GM06990 (cell line): ENCODE results near the gene TREML4.

ENCODE experiments used
- DNase-seq: peaks from one replicate; pipeline ENCODE4 v3.0.0-alpha.2; 2011; ENCODE audit not compliant: insufficient read length; ENCODE audit errors: extremely low read depth
- H3K27me3 ChIP-seq: replicated peaks from 2 replicates; pipeline ENCODE4 v1.6.0; 2011; ENCODE audit warnings: low read length; ENCODE audit not compliant: control insufficient read depth, insufficient read depth
- H3K36me3 ChIP-seq: 2 replicates; pipeline ENCODE4 v1.5.1; 2011; ENCODE audit warnings: low read length; ENCODE audit not compliant: control insufficient read depth, insufficient read depth
- H3K4me3 ChIP-seq: replicated peaks from 2 replicates; pipeline ENCODE4 v1.5.1; 2011; ENCODE audit warnings: low read depth, mild to moderate bottlenecking, control low read depth, low read length
- TF ChIP-seq, protein P1 (sequence below): IDR thresholded peaks from 2 replicates; pipeline ENCODE4 v1.5.1; 2011; ENCODE audit warnings: low read length, control low read depth, mild to moderate bottlenecking, inconsistent platforms; ENCODE audit not compliant: insufficient read depth, poor library complexity, severe bottlenecking

The TREML4 gene

DNA sequence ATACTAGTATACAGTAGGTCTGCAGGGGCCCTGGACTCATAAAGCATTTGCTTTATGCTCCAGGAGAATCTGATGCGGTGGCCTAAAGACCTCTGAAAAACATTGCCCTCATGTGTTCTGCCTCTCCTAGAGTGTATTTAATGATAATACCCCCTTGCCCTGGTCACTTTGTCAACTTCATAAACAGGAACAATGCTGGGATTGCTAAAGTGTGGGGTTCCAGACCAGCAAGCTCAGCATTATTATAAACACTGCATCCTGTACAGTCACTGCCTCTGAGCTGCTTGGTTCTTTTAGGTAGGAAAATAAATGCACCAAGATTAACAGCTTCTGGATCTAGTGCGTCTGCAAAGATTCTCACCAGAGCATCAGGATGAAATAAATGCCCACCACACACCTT, 46.1 kb downstream of the TREML4 start:
- DNase-seq, result no peak
- Histone ChIP-seq H3K4me3 (no peak overlapping the region), H3K27me3 (no peaks in the 10 kb centered on the region; the same call in 1 of the 2 replicates), H3K36me3 (no peaks in the 10 kb centered on the region)
- TF ChIP-seq, protein P1, sequence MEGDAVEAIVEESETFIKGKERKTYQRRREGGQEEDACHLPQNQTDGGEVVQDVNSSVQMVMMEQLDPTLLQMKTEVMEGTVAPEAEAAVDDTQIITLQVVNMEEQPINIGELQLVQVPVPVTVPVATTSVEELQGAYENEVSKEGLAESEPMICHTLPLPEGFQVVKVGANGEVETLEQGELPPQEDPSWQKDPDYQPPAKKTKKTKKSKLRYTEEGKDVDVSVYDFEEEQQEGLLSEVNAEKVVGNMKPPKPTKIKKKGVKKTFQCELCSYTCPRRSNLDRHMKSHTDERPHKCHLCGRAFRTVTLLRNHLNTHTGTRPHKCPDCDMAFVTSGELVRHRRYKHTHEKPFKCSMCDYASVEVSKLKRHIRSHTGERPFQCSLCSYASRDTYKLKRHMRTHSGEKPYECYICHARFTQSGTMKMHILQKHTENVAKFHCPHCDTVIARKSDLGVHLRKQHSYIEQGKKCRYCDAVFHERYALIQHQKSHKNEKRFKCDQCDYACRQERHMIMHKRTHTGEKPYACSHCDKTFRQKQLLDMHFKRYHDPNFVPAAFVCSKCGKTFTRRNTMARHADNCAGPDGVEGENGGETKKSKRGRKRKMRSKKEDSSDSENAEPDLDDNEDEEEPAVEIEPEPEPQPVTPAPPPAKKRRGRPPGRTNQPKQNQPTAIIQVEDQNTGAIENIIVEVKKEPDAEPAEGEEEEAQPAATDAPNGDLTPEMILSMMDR, result no peak

DNA sequence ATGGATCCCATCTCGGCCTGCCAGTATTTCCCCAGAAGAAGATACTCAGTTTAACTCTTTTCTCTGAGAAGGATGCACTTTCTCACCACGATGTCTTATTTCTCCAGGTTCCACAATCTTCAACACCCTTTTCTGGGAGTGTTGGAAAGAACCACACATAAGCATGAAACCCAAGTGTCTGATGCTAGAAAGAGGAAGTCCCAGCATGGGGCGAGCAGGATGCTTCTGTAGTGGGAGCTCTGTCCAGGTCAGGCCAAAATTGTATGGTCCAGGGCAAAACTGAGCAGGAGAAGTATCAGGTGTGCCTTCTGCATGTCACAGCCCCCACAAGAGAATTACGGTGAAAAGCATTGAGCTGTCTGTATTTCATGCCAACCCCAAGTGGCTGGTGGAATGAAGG, 47.3 kb downstream of the TREML4 start:
- TF ChIP-seq, protein P1, result no peak
- no peak for DNase-seq
- no peak overlapping the region for H3K4me3 ChIP-seq
- H3K36me3 ChIP-seq, result no peaks in the 10 kb centered on the region
- no peaks in the 10 kb centered on the region; the same call in 1 of the 2 replicates for H3K27me3 ChIP-seq

DNA sequence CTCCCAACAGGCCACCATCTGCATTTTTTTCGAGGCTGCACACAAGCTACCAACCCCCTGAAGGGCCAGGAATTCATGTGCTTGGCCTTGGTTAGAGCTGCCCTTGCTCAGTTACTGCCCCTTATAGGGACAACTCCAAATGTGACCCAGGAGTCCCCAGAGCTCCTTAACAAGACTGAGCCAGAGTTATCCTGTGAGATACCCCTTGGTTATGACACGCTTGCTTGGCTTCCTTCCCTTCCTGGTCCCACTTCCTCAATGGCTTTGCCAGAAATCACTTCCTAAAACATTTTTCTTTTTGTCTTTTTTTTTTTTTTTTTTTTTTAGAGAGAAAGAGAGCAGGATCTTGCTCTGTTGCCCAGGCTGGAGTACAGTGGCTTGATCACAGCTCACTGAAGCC, 49.5 kb downstream of the TREML4 start:
- H3K4me3 ChIP-seq, result no peak overlapping the region
- no peak for DNase-seq
- TF ChIP-seq, protein P1, result no peak
- no peaks in the 10 kb centered on the region; the same call in 1 of the 2 replicates for H3K27me3 ChIP-seq
- no peaks in the 10 kb centered on the region for H3K36me3 ChIP-seq

DNA sequence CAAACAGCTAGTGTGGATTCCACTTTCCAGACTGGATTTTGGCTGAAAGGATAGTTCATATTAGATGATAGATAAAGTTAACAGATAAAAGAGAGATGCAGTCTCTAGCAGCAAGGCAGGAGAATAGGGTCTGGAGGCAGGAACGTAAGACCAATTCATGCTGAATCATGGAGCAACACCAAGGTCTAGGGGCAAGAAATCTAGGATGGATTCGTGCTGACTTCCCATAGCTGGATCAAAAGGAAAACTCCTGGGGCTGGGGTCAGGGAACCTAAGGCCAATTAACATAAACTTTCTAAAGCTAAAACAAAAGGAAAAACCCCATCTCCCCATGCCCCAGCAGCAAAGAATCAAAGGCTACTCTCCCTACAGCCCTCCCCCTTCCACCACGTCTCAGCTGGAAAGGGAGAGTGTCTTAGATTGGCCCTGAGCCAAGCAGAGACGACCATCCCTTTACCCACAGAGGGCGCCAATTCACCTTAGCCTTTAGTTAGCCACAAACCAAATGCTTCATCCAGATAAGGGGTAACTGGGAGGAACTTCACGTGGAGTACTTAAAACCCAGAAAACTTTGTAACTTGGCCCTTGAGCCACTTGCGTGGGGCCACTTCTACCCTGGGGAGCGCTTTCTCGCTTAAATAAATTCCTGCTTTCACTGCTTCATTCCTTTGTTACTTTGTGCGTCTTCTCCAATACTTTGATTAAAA, 50.7 kb downstream of the TREML4 start:
- no peaks in the 10 kb centered on the region for H3K36me3 ChIP-seq
- no peak for DNase-seq
- TF ChIP-seq, protein P1, result peak; percentile 72
- H3K27me3 ChIP-seq, result no peaks in the 10 kb centered on the region
- H3K4me3 ChIP-seq, result no peak overlapping the region

DNA sequence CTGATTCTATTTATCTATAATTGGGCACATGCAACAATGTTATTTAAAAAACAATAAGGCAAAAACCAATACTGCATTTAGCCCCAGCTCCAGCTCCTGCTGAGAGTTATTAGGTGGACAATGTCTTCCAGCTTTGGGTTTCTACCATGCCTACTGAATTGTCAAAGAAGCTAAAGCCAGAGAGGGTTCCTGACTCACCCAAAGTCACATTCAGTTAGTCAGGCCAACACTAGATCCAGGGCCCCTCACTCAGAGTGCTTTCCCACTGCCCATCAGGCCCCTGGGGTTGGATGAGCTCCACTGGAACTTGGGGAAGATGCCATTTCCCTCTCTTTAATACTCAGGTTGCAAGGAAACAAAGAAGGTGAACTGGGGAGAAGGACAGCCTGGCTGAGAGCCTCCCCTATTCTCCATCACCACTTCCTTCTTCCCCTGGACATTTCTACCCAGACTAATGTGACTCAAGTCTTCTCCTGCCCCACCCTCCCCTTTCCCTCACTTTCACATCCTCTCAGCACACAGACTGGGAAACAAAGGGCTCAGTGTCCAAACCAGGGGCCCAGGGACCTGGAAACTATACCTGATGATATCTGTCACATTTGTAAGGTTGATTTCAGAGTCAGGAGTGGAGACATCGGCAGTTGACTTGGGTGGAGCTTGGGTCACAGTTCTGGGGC, 52.4 kb downstream of the TREML4 start:
- Histone ChIP-seq H3K4me3 (no peak overlapping the region), H3K36me3 (no peaks in the 10 kb centered on the region), H3K27me3 (no peaks in the 10 kb centered on the region)
- no peak for DNase-seq
- TF ChIP-seq, protein P1, result no peak
